CD14-positive monocyte (primary cell): ENCODE data around the gene RABL6. TPM values are rescaled to one million over a fixed set of nuclear protein-coding genes. Genes with fewer than 3 reads are reported as not detected.

ENCODE experiments used
- DNase-seq, 3 donors: peaks; one replicate each; pipeline ENCODE4 v3.0.0-alpha.2; 2011 to 2022
- H2AFZ ChIP-seq: 2 replicates; pipeline ENCODE4 v1.6.0; 2012; ENCODE audit warnings: mild to moderate bottlenecking, low read depth, low read length, inconsistent platforms; ENCODE audit not compliant: insufficient read depth, poor library complexity, severe bottlenecking
- H3K27ac ChIP-seq, 2 donors: 1 replicate in 1 of 2; 2 replicates in 1 of 2; pipeline ENCODE4 v1.5.1; 2012 to 2013; ENCODE audit warnings: low read length in 2 of 2, control low read depth in 1 of 2, inconsistent platforms in 1 of 2, low read depth in 1 of 2, mild to moderate bottlenecking in 1 of 2
- H3K27me3 ChIP-seq, 2 donors: one replicate each; pipeline versions ENCODE4 v1.6.0 to v1.6.1; 2011 to 2013; ENCODE audit warnings: low read length in 2 of 2; ENCODE audit not compliant: control insufficient read depth in 2 of 2, insufficient read depth in 2 of 2
- H3K36me3 ChIP-seq, 2 donors: replicated peaks in 1 of 2; 1 replicate in 1 of 2; 2 replicates in 1 of 2; pipeline versions ENCODE4 v1.5.1 to v1.6.1; 2012 to 2013; ENCODE audit warnings: low read length in 2 of 2, control low read depth in 1 of 2, inconsistent platforms in 1 of 2, mild to moderate bottlenecking in 1 of 2; ENCODE audit not compliant: insufficient read depth in 2 of 2, control insufficient read depth in 1 of 2
- H3K4me1 ChIP-seq, 2 donors: 1 replicate in 1 of 2; 2 replicates in 1 of 2; pipeline versions ENCODE4 v1.5.1 to v1.6.1; 2012 to 2013; ENCODE audit warnings: low read length in 2 of 2, control low read depth in 1 of 2, inconsistent platforms in 1 of 2, mild to moderate bottlenecking in 1 of 2, moderate library complexity in 1 of 2; ENCODE audit not compliant: insufficient read depth in 2 of 2, control insufficient read depth in 1 of 2
- H3K4me2 ChIP-seq: replicated peaks from 2 replicates; pipeline ENCODE3; 2012; ENCODE audit warnings: low read length, moderate library complexity, mild to moderate bottlenecking; ENCODE audit not compliant: poor library complexity, severe bottlenecking; ENCODE audit errors: extremely low read depth
- H3K4me3 ChIP-seq, 3 experiments: fragments of 200-600 bp in 1 of 3; sonication (generic) in 1 of 3; replicated peaks in 1 of 3; 1 replicate in 2 of 3; 2 replicates in 1 of 3; pipeline ENCODE4 v1.5.1; 2011 to 2013; ENCODE audit warnings: low read length in 3 of 3, mild to moderate bottlenecking in 3 of 3, control low read depth in 2 of 3, low read depth in 2 of 3, inconsistent platforms in 1 of 3, moderate library complexity in 1 of 3
- H3K79me2 ChIP-seq: 2 replicates; pipeline ENCODE4 v1.6.0; 2012; ENCODE audit warnings: mild to moderate bottlenecking, control low read depth, inconsistent platforms, low read length, moderate library complexity; ENCODE audit not compliant: insufficient read depth
- H3K9ac ChIP-seq: 2 replicates; pipeline ENCODE4 v1.6.0; 2017; ENCODE audit warnings: low read length, mild to moderate bottlenecking; ENCODE audit not compliant: insufficient read depth, poor library complexity, severe bottlenecking
- H3K9me3 ChIP-seq, 2 donors: replicated peaks in 1 of 2; 1 replicate in 1 of 2; 2 replicates in 1 of 2; pipeline versions ENCODE4 v1.5.1 to v1.6.1; 2012 to 2013; ENCODE audit warnings: low read length in 2 of 2, control low read depth in 1 of 2; ENCODE audit not compliant: control insufficient read depth in 1 of 2, insufficient read depth in 1 of 2
- H4K20me1 ChIP-seq: 2 replicates; pipeline ENCODE4 v1.6.0; 2012; ENCODE audit warnings: mild to moderate bottlenecking, low read length, control low read depth, moderate library complexity; ENCODE audit not compliant: insufficient read depth
- H3K27ac Mint-ChIP-seq, 7 donors: one replicate each; pipeline ENCODE4 v1.8.0; 2020; ENCODE audit warnings: mild to moderate bottlenecking in 7 of 7, mixed read lengths in 7 of 7, moderate library complexity in 6 of 7, inconsistent platforms in 2 of 7
- H3K27me3 Mint-ChIP-seq, 3 donors: one replicate each; pipeline ENCODE4 v1.8.0; 2021 to 2022; ENCODE audit warnings: low read depth in 3 of 3, mild to moderate bottlenecking in 3 of 3, mixed read lengths in 3 of 3, moderate library complexity in 3 of 3, inconsistent platforms in 1 of 3
- H3K36me3 Mint-ChIP-seq, 2 donors: one replicate each; pipeline ENCODE4 v1.8.0; 2020; ENCODE audit warnings: mixed read lengths in 2 of 2, inconsistent platforms in 1 of 2, mild to moderate bottlenecking in 1 of 2
- H3K4me1 Mint-ChIP-seq: one replicate; pipeline ENCODE4 v1.8.0; 2020; ENCODE audit warnings: mild to moderate bottlenecking, mixed read lengths
- H3K4me3 Mint-ChIP-seq, 2 donors: one replicate each; pipeline ENCODE4 v1.8.0; 2020; ENCODE audit warnings: mild to moderate bottlenecking in 2 of 2, mixed read lengths in 2 of 2, moderate library complexity in 1 of 2
- H3K9me3 Mint-ChIP-seq, 7 donors: one replicate each; pipeline ENCODE4 v1.8.0; 2020 to 2022; ENCODE audit warnings: mixed read lengths in 7 of 7, mild to moderate bottlenecking in 6 of 7, moderate library complexity in 6 of 7, inconsistent platforms in 2 of 7
- CTCF ChIP-seq: fragments of 200-600 bp; IDR thresholded peaks from one replicate; pipeline ENCODE4 v1.8.0; 2022; ENCODE audit warnings: antibody characterized with exemption, mild to moderate bottlenecking
- WGBS: methylation state at CpG from one replicate; pipeline ENCODE4 v1.1.5; 2013; ENCODE audit warnings: missing lambda C conversion rate; ENCODE audit not compliant: insufficient coverage; 5-methylcytosine and 5-hydroxymethylcytosine counted together
- intact Hi-C, 2 donors: fragments of 100-400 bp; cut with micrococcal nuclease; formaldehyde crosslinking; loops; one replicate each; pipeline versions ENCODE4 v1.15.0 to v1.15.1; 2023
- polyA plus RNA-seq, 3 donors: library from polyadenylated mRNA; depleted of rRNA in 1 of 3; unstranded in 2 of 3; stranded (reverse) in 1 of 3; fragments of 300-500 nt in 2 of 3; fragments of >200 nt in 1 of 3; fragmentation: Illumina TruSeq in 2 of 3; gene quantifications; 1 replicate in 2 of 3; 2 replicates in 1 of 3; pipeline ENCODE4 v1.2.3, GENCODE V29; 2012 to 2021

Gene RABL6
- polyA plus RNA-seq, 3 donors = 6.7 to 30.9 (median 8.1) TPM

- Histone ChIP-seq H3K36me3 (peaks cover 0 to 5% of the 10 kb centered on the region in 2 donors), H4K20me1 (peaks cover 9% of the 10 kb centered on the region), H2AFZ (no peak within 1 kb of the TSS), H3K4me1 (peaks cover 19 to 25% of the 10 kb centered on the region in 2 donors), H3K79me2 (no peaks in the 10 kb centered on the region), H3K9ac (no peak within 1 kb of the TSS), H3K9me3 (no peaks in the 10 kb centered on the region), H3K4me2 (no peak within 1 kb of the TSS), H3K27me3 (peaks cover 0 to 9% of the 10 kb centered on the region in 2 donors), H3K4me3 (no peak within 1 kb of the TSS), H3K27ac (no peak within 1 kb of the TSS)
- DNase-seq = no peak
- H3K9me3 Mint-ChIP-seq = peaks cover 0 to 3% (median 0%) of the 10 kb centered on the region in 7 donors
- TF ChIP-seq CTCF = no peak
- intact Hi-C loops = no loop called here
- no peak within 1 kb of the TSS for H3K4me3 Mint-ChIP-seq
- peak within 1 kb of the TSS in 2 of 7 donors; percentile 38 to 75 for H3K27ac Mint-ChIP-seq
- WGBS = 91% methylated on average over 22 of the region's 23 CpGs
- H3K4me1 Mint-ChIP-seq = peaks cover 14% of the 10 kb centered on the region
- peaks cover 5 to 9% (median 7%) of the 10 kb centered on the region in 3 donors for H3K27me3 Mint-ChIP-seq
- H3K36me3 Mint-ChIP-seq = peaks cover 0 to 9% of the 10 kb centered on the region in 2 donors
Observed at GRCh38 chr9:136851941-136852663, 44.4 kb downstream of the RABL6 start, which contains the start of gene MAMDC4. Gene MAMDC4 (plus strand): TSS chr9:136852346. CDS start chr9:136852417, 71 bp downstream.

- Histone ChIP-seq H3K4me3 (no peak overlapping the region), H4K20me1 (peaks cover 9% of the 10 kb centered on the region), H3K9me3 (no peaks in the 10 kb centered on the region), H3K27ac (no peak overlapping the region), H3K27me3 (peaks cover 0 to 3% of the 10 kb centered on the region in 2 donors), H3K4me2 (no peak overlapping the region), H3K79me2 (no peaks in the 10 kb centered on the region), H2AFZ (no peak overlapping the region), H3K9ac (no peak overlapping the region), H3K36me3 (peaks cover 0 to 5% of the 10 kb centered on the region in 2 donors), H3K4me1 (peaks cover 11 to 17% of the 10 kb centered on the region in 2 donors)
- peaks cover 0 to 9% of the 10 kb centered on the region in 2 donors for H3K36me3 Mint-ChIP-seq
- DNase-seq = no peak
- no peak for TF ChIP-seq CTCF
- H3K4me3 Mint-ChIP-seq = no peak overlapping the region
- H3K27me3 Mint-ChIP-seq = peaks cover 0 to 2% (median 2%) of the 10 kb centered on the region in 3 donors
- 93% methylated on average over 28 of the region's 29 CpGs for WGBS
- H3K9me3 Mint-ChIP-seq = peaks cover 0 to 2% (median 0%) of the 10 kb centered on the region in 7 donors
- intact Hi-C loops = no loop called here
- H3K27ac Mint-ChIP-seq = peak overlapping the region in 1 of 7 donors; percentile 75
- H3K4me1 Mint-ChIP-seq = peaks cover 8% of the 10 kb centered on the region
Observed at GRCh38 chr9:136852664-136853595, 45.2 kb downstream of the RABL6 start.
